Measurements from ENCODE around the gene TXNDC8.

The TXNDC8 gene

DNA sequence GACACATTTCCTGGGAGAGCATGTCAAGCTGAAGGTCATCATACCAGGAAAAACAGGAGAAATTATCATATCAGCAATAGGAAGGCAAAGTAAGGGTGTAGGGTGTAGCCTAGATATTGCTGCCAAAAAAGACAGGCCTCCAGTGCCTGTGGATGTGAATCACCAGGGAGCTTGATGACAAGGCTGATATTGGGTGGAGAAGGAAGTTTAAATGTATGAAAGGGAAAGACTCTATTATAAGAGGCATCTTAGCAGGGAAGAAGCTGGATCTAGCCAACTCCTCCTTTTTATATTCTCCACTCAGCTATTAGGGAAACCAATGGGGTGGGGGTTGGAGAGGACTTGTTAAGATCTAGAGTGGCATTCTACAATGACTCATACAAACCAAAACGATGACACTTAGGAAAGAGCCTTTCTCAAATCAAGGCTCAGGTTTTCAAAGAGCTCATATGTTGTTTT, 13.4 kb upstream of the TXNDC8 start:
- peak; percentile 51; the same call in 1 of the 3 replicates for ATAC-seq
- no peak for TF ChIP-seq ZNF70 (CRISPR knock-in tag; IDR thresholded peaks at IDR 0.05)
- TF ChIP-seq ZFP3 (CRISPR knock-in tag; IDR thresholded peaks at IDR 0.05), result no peak
- TF ChIP-seq ISL1 (CRISPR knock-in tag; IDR thresholded peaks at IDR 0.05), result no peak
- no peak for TF ChIP-seq GLIS3 (CRISPR knock-in tag; IDR thresholded peaks at IDR 0.05)
- no peak for TF ChIP-seq TOX (CRISPR knock-in tag; IDR thresholded peaks at IDR 0.05; ENCODE audit: borderline replicate concordance)
- TF ChIP-seq, protein P1, sequence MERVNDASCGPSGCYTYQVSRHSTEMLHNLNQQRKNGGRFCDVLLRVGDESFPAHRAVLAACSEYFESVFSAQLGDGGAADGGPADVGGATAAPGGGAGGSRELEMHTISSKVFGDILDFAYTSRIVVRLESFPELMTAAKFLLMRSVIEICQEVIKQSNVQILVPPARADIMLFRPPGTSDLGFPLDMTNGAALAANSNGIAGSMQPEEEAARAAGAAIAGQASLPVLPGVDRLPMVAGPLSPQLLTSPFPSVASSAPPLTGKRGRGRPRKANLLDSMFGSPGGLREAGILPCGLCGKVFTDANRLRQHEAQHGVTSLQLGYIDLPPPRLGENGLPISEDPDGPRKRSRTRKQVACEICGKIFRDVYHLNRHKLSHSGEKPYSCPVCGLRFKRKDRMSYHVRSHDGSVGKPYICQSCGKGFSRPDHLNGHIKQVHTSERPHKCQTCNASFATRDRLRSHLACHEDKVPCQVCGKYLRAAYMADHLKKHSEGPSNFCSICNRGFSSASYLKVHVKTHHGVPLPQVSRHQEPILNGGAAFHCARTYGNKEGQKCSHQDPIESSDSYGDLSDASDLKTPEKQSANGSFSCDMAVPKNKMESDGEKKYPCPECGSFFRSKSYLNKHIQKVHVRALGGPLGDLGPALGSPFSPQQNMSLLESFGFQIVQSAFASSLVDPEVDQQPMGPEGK (CRISPR knock-in tag; IDR thresholded peaks at IDR 0.05; ENCODE audit: borderline replicate concordance), result no peak
- TF ChIP-seq TCF4 (CRISPR knock-in tag; IDR thresholded peaks at IDR 0.05; ENCODE audit: borderline replicate concordance), result no peak
- TF ChIP-seq ZFP30 (CRISPR knock-in tag; IDR thresholded peaks at IDR 0.05), result no peak
- no peak for TF ChIP-seq CSDC2 (CRISPR knock-in tag; IDR thresholded peaks at IDR 0.05)
- TF ChIP-seq ZNF8 (CRISPR knock-in tag; IDR thresholded peaks at IDR 0.05), result no peak
- TF ChIP-seq ZNF565 (CRISPR knock-in tag; conservative IDR thresholded peaks at IDR 0.05; ENCODE audit: low read depth), result no peak
- TF ChIP-seq CSRNP3 (CRISPR knock-in tag; IDR thresholded peaks at IDR 0.05), result no peak

DNA sequence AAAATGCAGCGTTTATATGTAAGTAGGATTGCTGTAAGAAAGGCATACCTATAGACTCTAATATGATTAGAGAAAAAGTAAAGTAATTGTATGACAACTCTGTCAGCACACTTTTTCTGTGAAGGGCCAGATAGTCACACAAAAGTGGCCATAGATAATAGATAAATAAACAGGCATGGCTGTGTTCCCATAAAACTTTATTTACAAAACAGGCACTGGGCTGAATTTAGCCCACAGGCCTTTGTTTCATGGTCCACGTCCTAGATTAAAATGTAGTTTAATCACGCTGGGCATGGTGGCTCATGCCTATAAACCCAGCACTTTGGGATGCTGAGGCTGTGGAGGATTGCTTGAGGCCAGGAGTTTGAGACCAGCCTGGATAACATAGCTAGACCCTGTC, 8.7 kb upstream of the TXNDC8 start:
- ATAC-seq, result no peak
- no peak for TF ChIP-seq ZC3H10 (CRISPR knock-in tag; IDR thresholded peaks at IDR 0.05)
- no peak for TF ChIP-seq ZFP3 (CRISPR knock-in tag; IDR thresholded peaks at IDR 0.05)
- no peak for TF ChIP-seq ISL1 (CRISPR knock-in tag; IDR thresholded peaks at IDR 0.05)
- no peak for TF ChIP-seq ZNF565 (CRISPR knock-in tag; conservative IDR thresholded peaks at IDR 0.05; ENCODE audit: low read depth)
- TF ChIP-seq PPARA (CRISPR knock-in tag; IDR thresholded peaks at IDR 0.05; ENCODE audit: borderline replicate concordance), result no peak
- no peak for TF ChIP-seq TCF4 (CRISPR knock-in tag; IDR thresholded peaks at IDR 0.05; ENCODE audit: borderline replicate concordance)
- TF ChIP-seq ARNTL (CRISPR knock-in tag; IDR thresholded peaks at IDR 0.05; ENCODE audit: borderline replicate concordance, low read depth), result no peak
- TF ChIP-seq ZNF70 (CRISPR knock-in tag; IDR thresholded peaks at IDR 0.05), result no peak
- no peak for TF ChIP-seq RARB (CRISPR knock-in tag; IDR thresholded peaks at IDR 0.05)
- no peak for TF ChIP-seq OSR1 (CRISPR knock-in tag; IDR thresholded peaks at IDR 0.05)
- no peak for TF ChIP-seq SNAI2 (CRISPR knock-in tag; IDR thresholded peaks at IDR 0.05)
- TF ChIP-seq, protein P2, sequence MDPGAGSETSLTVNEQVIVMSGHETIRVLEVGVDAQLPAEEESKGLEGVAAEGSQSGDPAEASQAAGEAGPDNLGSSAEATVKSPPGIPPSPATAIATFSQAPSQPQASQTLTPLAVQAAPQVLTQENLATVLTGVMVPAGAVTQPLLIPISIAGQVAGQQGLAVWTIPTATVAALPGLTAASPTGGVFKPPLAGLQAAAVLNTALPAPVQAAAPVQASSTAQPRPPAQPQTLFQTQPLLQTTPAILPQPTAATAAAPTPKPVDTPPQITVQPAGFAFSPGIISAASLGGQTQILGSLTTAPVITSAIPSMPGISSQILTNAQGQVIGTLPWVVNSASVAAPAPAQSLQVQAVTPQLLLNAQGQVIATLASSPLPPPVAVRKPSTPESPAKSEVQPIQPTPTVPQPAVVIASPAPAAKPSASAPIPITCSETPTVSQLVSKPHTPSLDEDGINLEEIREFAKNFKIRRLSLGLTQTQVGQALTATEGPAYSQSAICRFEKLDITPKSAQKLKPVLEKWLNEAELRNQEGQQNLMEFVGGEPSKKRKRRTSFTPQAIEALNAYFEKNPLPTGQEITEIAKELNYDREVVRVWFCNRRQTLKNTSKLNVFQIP (CRISPR knock-in tag; IDR thresholded peaks at IDR 0.05; ENCODE audit: borderline replicate concordance, low read depth), result no peak

- ATAC-seq, result no peak
- TF ChIP-seq ESRRG (CRISPR knock-in tag; IDR thresholded peaks at IDR 0.05) (no peak), OSR1 (CRISPR knock-in tag; IDR thresholded peaks at IDR 0.05) (no peak), ZNF565 (CRISPR knock-in tag; conservative IDR thresholded peaks at IDR 0.05; ENCODE audit: low read depth) (no peak), TSHZ2 (CRISPR knock-in tag; IDR thresholded peaks at IDR 0.05) (no peak), TOX (CRISPR knock-in tag; IDR thresholded peaks at IDR 0.05; ENCODE audit: borderline replicate concordance) (no peak), ISL1 (CRISPR knock-in tag; IDR thresholded peaks at IDR 0.05) (no peak)
- TF ChIP-seq, protein P2 (CRISPR knock-in tag; IDR thresholded peaks at IDR 0.05; ENCODE audit: borderline replicate concordance, low read depth), result no peak
- TF ChIP-seq, protein P1 (CRISPR knock-in tag; IDR thresholded peaks at IDR 0.05; ENCODE audit: borderline replicate concordance), result no peak
These were observed 7.2 kb upstream of the TXNDC8 start for GRCh38 chr9:110344821-110345220.
